Esophagus muscularis mucosa (tissue), 4 donors: ENCODE results near the gene ELAC1. TPM values are rescaled to one million over a fixed set of nuclear protein-coding genes. Genes with fewer than 3 reads are reported as not detected.
"Not testable (repeated sequence)": the region's sequence is repeated elsewhere in the genome, so short reads cannot be mapped to it uniquely, and the experiment has no call there.

Source experiments
- DNase-seq: peaks from one replicate; pipeline ENCODE4 v3.0.0-alpha.2; 2017; ENCODE audit errors: extremely low spot score
- H3K27ac ChIP-seq, 4 donors: fragments of 200-600 bp; sonication (generic); replicated peaks in 1 of 4; 1 replicate in 3 of 4; 2 replicates in 1 of 4; pipeline ENCODE4 v1.5.1; 2016 to 2019; ENCODE audit warnings: mild to moderate bottlenecking in 1 of 4
- H3K27me3 ChIP-seq, 4 donors: fragments of 200-600 bp; sonication (generic); one replicate each; pipeline versions ENCODE4 v1.5.1 to v1.6.0; 2016 to 2019
- H3K36me3 ChIP-seq, 4 donors: fragments of 200-600 bp; sonication (generic); one replicate each; pipeline ENCODE4 v1.5.1; 2016 to 2019
- H3K4me1 ChIP-seq, 4 donors: fragments of 200-600 bp; sonication (generic); one replicate each; pipeline ENCODE4 v1.5.1; 2016 to 2019
- H3K4me3 ChIP-seq, 4 donors: fragments of 200-600 bp; sonication (generic); 1 replicate in 2 of 4; 2 replicates in 2 of 4; pipeline ENCODE4 v1.5.1; 2016 to 2019; ENCODE audit warnings: mild to moderate bottlenecking in 4 of 4, moderate library complexity in 1 of 4
- H3K9me3 ChIP-seq, 4 donors: fragments of 200-600 bp; sonication (generic); 1 replicate in 3 of 4; 2 replicates in 1 of 4; pipeline ENCODE4 v1.5.1; 2016 to 2019
- EP300 ChIP-seq: sonication (generic); formaldehyde crosslinking; IDR thresholded peaks from one replicate; pipeline ENCODE4 v1.6.1; 2017; ENCODE audit warnings: antibody characterized with exemption
- POLR2A ChIP-seq: fragments of 450-650 bp; IDR thresholded peaks from one replicate; pipeline ENCODE4 v1.6.1; 2017; ENCODE audit warnings: antibody characterized with exemption, moderate library complexity, mild to moderate bottlenecking, low read depth
- POLR2AphosphoS5 ChIP-seq, 2 donors: sonication (generic); formaldehyde crosslinking; IDR thresholded peaks; one replicate each; pipeline ENCODE4 v1.6.1; 2017; ENCODE audit warnings: antibody characterized with exemption in 2 of 2
- WGBS: methylation state at CpG from one replicate; pipeline ENCODE4 v1.1.5; 2018; 5-methylcytosine and 5-hydroxymethylcytosine counted together
- intact Hi-C: fragments of 100-400 bp; cut with DNase I; formaldehyde crosslinking; loops from one replicate; pipeline ENCODE4 v1.15.1; 2023
- total RNA-seq, 4 donors: library from RNA; depleted of rRNA; stranded (reverse); fragments of >200 nt; gene quantifications; one replicate each; pipeline versions ENCODE4 v1.1.0 to v1.2.1, GENCODE V29; 2016
- TF ChIP-seq, protein P1 (sequence below), 3 experiments: fragments of 200-600 bp in 2 of 3; fragments of 450-650 bp in 1 of 3; sonication (generic) in 2 of 3; IDR thresholded peaks; one replicate each; pipeline ENCODE4 v1.5.1; 2017 to 2019; ENCODE audit warnings: antibody characterized with exemption in 3 of 3, mild to moderate bottlenecking in 2 of 3, moderate library complexity in 1 of 3

ELAC1 gene
- total RNA-seq, 4 donors from 2014 or later: 3.7 to 7.9 (median 4.0) TPM

DNA sequence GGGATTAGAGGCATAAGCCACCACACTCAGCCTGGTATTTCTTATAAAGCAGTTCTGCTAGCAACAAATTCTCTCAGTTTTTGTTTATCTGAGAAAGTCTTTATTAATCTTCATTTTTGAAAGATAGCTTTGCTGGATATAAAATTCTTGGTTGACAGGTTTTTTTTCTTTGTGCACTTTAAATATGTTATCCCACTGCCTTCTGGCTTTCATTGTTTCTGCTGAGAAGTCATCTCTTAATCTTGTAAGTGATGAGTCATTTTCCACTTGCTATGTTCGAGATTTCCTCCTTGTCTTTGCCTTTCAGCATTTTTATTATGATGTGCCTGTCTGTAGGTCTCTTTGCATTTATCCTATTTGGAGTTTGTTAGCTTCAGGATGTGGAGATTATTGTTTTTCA lies 5.9 kb upstream of the ELAC1 start:
- H3K9me3 ChIP-seq: peaks cover 0 to 28% (median 16%) of the 10 kb centered on the region in 4 donors
- H3K27me3 ChIP-seq: no peaks in the 10 kb centered on the region
- intact Hi-C loops: loop anchor here (10.0 kb wide), 1 partner anchor 233 kb away; the partner anchor contains the start of gene MEX3C
- H3K36me3 ChIP-seq: no peaks in the 10 kb centered on the region
- no peak overlapping the region for H3K4me3 ChIP-seq
- WGBS: 71% methylated on average over 1 of the region's 1 CpG
- no peaks in the 10 kb centered on the region for H3K4me1 ChIP-seq
- H3K27ac ChIP-seq: no peak overlapping the region
- no peak for DNase-seq
- TF ChIP-seq POLR2AphosphoS5 (IDR thresholded peaks at IDR 0.05) (no peak), POLR2A (no peak), EP300 (no peak)
- TF ChIP-seq, protein P1, sequence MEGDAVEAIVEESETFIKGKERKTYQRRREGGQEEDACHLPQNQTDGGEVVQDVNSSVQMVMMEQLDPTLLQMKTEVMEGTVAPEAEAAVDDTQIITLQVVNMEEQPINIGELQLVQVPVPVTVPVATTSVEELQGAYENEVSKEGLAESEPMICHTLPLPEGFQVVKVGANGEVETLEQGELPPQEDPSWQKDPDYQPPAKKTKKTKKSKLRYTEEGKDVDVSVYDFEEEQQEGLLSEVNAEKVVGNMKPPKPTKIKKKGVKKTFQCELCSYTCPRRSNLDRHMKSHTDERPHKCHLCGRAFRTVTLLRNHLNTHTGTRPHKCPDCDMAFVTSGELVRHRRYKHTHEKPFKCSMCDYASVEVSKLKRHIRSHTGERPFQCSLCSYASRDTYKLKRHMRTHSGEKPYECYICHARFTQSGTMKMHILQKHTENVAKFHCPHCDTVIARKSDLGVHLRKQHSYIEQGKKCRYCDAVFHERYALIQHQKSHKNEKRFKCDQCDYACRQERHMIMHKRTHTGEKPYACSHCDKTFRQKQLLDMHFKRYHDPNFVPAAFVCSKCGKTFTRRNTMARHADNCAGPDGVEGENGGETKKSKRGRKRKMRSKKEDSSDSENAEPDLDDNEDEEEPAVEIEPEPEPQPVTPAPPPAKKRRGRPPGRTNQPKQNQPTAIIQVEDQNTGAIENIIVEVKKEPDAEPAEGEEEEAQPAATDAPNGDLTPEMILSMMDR (IDR thresholded peaks at IDR 0.05): no peak

DNA sequence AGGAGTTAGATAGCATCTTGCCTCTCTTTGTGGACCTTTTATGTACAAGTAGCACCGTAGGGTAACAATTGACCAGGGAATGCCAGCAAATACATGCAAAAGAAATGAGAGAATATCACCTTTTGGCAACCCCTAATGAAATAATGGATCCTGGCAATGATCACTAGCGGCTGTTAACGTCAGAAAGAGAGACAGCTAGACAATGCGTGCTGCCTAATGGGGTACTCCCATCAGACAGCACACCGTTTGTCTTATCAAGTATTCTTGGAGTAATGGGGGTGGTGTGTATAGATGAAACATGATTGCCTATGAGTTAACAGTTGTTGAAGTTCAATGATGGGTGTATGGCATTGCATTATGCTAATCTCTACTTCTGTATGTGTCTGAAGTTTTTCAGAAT lies 1.6 kb downstream of the ELAC1 start:
- DNase-seq: no peak
- H3K4me3 ChIP-seq: no peak overlapping the region
- intact Hi-C loops: loop anchor here (2.0 to 10.0 kb wide), 5 partner anchors 61 to 225 kb away; partner anchors contain the start of genes ME2, MEX3C, MRO and SMAD4
- no peak for TF ChIP-seq POLR2A
- no peak for TF ChIP-seq POLR2AphosphoS5 (IDR thresholded peaks at IDR 0.05)
- TF ChIP-seq, protein P1 (IDR thresholded peaks at IDR 0.05): no peak
- no peak for TF ChIP-seq EP300
- no peaks in the 10 kb centered on the region for H3K27me3 ChIP-seq
- peaks cover 18 to 23% (median 20%) of the 10 kb centered on the region in 4 donors for H3K4me1 ChIP-seq
- H3K9me3 ChIP-seq: no peaks in the 10 kb centered on the region
- peak overlapping the region in 3 of 4 donors; percentile 95 to 99 (median 98) for H3K27ac ChIP-seq
- H3K36me3 ChIP-seq: peaks cover 0 to 3% (median 2%) of the 10 kb centered on the region in 4 donors
- WGBS: 70% methylated on average over 5 of the region's 5 CpGs

DNA sequence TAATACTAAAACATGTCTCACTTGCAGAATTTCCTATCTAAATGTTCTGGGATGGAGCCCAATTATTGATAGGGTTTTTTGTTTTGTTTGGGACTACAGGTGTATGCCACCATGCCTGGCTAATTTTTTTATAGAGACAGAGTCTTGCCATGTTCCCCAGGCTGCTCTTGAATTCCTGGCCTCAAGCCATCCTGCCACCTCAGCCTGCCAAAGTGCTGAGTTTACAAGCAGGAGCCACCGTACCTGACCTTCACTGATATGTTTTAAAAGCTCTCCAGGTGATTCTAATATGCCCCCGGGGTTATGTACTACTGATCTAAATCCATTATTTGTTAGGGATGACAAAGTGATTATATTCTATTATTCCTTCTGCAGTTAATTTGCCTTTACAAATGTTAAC lies 2.2 kb downstream of the ELAC1 start:
- TF ChIP-seq POLR2AphosphoS5 (IDR thresholded peaks at IDR 0.05): no peak
- TF ChIP-seq, protein P1 (IDR thresholded peaks at IDR 0.05): no peak
- no peak for TF ChIP-seq POLR2A
- no peak for TF ChIP-seq EP300
- intact Hi-C loops: no loop called here
- no peak for DNase-seq
- Histone ChIP-seq H3K9me3 (no peaks in the 10 kb centered on the region), H3K4me3 (no peak overlapping the region), H3K36me3 (peaks cover 0 to 8% (median 8%) of the 10 kb centered on the region in 4 donors), H3K27me3 (no peaks in the 10 kb centered on the region), H3K27ac (peak overlapping the region in 2 of 4 donors; percentile 95 to 98), H3K4me1 (peaks cover 18 to 23% (median 20%) of the 10 kb centered on the region in 4 donors)
- 56% methylated on average over 2 of the region's 2 CpGs for WGBS

DNA sequence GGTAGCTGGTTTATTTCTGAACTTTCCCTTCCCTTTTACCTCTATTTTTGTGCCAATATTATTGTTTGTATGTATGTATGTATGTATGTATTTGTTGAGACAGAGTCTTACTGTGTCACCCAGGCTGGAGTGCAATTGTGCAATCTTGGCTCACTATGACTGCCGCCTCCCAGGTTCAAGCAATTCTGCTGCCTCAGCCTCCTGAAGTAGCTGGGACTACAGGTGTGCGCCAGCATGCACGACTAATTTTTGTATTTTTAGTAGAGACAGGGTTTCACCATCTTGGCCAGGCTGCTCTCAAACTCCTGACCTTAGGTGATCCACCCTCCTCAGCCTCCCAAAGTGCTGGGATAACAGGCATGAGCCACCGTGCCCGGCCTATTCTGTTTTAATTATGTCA lies 4.6 kb downstream of the ELAC1 start:
- DNase-seq, intact Hi-C loops: not testable (repeated sequence)
- 89% methylated on average over 5 of the region's 5 CpGs for WGBS

DNA sequence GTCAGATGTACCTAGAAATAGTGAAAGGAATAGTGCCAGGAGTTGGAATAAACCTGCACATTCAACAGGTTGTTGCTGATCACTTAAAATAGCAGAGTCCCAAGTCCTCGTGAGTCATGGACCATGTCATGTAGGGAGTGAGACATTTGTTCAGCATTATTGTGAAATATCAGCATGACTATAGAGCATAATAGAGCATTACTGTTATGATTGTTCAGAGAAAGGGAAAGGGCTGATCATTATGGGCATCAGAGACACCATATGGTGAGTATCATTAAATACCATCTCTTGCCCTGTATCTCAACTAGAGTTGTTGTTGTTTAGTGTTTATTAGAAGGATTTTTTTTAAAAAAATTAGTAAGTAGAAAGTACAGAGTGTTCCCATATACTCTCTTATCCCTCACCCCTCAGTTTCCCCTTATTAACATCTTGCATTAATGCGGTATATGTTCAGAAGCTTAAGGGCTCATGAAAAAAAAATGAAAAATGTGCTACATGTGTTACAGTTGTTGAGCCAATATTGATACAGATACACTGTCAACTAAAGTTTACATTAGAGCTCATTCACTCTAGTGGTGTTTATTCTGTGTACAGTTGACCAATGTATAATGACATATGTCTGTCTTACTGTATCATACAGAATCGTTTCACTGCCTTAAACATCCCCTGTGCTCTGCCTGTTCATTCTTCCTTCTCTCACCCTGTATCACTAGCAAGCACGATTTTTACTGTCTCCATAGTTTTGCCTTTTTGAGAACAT lies 5.7 kb downstream of the ELAC1 start:
- no peak overlapping the region for H3K4me3 ChIP-seq
- H3K36me3 ChIP-seq: peaks cover 14 to 44% (median 41%) of the 10 kb centered on the region in 4 donors
- no peaks in the 10 kb centered on the region for H3K27me3 ChIP-seq
- H3K9me3 ChIP-seq: no peaks in the 10 kb centered on the region
- DNase-seq: no peak
- intact Hi-C loops: no loop called here
- WGBS: 83% methylated on average over 4 of the region's 4 CpGs
- H3K27ac ChIP-seq: no peak overlapping the region
- peaks cover 18 to 20% (median 19%) of the 10 kb centered on the region in 4 donors for H3K4me1 ChIP-seq
- TF ChIP-seq EP300: no peak
- TF ChIP-seq, protein P1 (IDR thresholded peaks at IDR 0.05): no peak
- TF ChIP-seq POLR2A: no peak
- no peak for TF ChIP-seq POLR2AphosphoS5 (IDR thresholded peaks at IDR 0.05)

More for the DNA sequence above, 4.6 kb downstream of the ELAC1 start:
- H3K4me1 ChIP-seq: peaks cover 18 to 22% (median 20%) of the 10 kb centered on the region in 4 donors
- H3K27me3 ChIP-seq, H3K4me3 ChIP-seq, H3K9me3 ChIP-seq, H3K27ac ChIP-seq: not testable (repeated sequence)
- H3K36me3 ChIP-seq: peaks cover 5 to 32% (median 30%) of the 10 kb centered on the region in 4 donors
